A673 (cell line): Measurements from ENCODE around the gene ATP6V1F.

ENCODE experiments used
- EZH2 ChIP-seq: fragments of 200-600 bp; sonication (generic); IDR thresholded peaks from 2 replicates; pipeline ENCODE4 v1.6.1; 2017; ENCODE audit warnings: borderline replicate concordance, low read depth, mild to moderate bottlenecking, mixed read lengths, antibody characterized with exemption, low read length; ENCODE audit not compliant: poor library complexity, severe bottlenecking
- TF ChIP-seq, protein P1 (sequence below): fragments of 300-800, 200-600 bp; sonication (generic); conservative IDR thresholded peaks from 2 replicates; pipeline ENCODE4 v1.5.1; 2017; ENCODE audit warnings: low read depth, mild to moderate bottlenecking, antibody characterized with exemption, low read length, moderate library complexity, mixed read lengths

DNA sequence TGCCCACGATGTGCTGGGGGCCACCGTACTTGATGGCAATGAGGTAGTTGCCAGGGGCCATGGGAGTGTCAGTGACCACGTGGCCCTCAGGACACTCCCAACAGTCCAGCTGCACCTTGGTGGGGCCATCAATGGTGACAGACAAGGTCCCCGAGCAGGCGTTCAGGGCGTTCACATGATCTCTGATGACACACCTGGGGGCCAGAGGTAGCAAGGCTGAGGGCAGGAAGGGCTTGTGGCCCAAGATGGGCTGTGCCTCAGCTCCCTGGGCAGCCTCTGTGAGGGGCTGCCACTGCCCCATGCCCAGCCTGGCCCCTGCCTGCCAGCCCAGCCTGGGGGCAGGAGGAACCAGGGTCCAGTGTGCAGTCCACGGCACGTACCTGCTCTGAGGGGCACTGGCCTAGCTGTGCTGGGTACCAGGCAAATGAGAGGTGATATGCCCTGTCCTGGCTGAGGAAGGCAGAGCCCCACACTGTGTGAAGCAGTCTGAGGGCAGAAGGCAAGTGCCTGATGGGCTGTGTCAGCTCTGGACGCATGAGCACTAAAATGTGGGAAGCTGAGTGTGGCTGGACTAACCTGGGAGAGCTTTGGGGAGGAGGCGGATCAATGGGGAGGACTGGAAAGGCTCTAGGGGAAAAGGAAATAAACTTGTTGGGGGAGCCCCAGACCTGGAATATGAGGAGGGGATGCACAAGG, 51.4 kb downstream of the ATP6V1F start:
- TF ChIP-seq, protein P1, sequence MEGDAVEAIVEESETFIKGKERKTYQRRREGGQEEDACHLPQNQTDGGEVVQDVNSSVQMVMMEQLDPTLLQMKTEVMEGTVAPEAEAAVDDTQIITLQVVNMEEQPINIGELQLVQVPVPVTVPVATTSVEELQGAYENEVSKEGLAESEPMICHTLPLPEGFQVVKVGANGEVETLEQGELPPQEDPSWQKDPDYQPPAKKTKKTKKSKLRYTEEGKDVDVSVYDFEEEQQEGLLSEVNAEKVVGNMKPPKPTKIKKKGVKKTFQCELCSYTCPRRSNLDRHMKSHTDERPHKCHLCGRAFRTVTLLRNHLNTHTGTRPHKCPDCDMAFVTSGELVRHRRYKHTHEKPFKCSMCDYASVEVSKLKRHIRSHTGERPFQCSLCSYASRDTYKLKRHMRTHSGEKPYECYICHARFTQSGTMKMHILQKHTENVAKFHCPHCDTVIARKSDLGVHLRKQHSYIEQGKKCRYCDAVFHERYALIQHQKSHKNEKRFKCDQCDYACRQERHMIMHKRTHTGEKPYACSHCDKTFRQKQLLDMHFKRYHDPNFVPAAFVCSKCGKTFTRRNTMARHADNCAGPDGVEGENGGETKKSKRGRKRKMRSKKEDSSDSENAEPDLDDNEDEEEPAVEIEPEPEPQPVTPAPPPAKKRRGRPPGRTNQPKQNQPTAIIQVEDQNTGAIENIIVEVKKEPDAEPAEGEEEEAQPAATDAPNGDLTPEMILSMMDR: no peak
- TF ChIP-seq EZH2: no peak
